Fibroblast of peridontal ligament (primary cell): ENCODE data around the gene ATP8B4.

Experiments
- DNase-seq: peaks from one replicate; pipeline ENCODE4 v3.0.0-alpha.2; 2010; ENCODE audit errors: extremely low read depth

The ATP8B4 gene

DNA sequence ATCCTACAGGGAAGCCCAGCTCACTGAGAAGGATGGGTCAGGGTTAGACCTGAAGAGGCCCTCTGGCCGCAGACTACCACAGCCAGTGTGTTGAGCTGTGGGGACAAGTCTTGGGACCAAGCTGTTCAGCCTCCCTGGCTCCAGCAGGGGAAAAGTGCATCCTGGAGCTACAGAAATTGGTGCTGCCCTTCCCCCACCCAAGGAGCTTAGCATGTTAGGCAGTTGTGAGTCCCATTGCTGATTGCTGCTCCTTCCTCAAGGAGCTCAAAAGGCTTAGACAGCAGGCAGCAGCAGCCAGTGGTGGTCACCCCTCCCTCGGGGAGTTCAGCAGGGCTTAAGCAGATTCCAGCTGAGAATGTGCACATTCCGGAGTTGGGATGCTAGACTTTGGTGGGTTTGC lies 165.6 kb downstream of the ATP8B4 start:
- DNase-seq = no peak

DNA sequence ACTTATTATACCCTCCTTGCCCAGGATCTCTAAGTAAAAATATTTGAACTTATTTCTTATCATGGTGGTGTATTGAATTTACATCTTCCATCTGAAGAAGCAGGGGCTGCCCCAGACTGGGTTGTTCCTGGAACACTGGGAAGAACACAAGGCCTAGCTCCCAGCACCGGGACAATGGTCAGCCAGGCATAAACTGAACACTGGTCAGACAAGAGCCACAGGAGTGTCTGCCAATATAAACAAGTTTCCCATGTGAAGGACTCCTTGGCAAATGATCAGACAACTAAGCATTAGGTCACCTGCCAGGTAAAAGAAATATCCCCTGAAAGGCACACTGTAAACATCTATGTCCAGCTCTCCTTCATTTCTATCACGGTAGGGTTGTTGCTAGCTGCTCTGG lies 172.4 kb downstream of the ATP8B4 start:
- no peak for DNase-seq

DNA sequence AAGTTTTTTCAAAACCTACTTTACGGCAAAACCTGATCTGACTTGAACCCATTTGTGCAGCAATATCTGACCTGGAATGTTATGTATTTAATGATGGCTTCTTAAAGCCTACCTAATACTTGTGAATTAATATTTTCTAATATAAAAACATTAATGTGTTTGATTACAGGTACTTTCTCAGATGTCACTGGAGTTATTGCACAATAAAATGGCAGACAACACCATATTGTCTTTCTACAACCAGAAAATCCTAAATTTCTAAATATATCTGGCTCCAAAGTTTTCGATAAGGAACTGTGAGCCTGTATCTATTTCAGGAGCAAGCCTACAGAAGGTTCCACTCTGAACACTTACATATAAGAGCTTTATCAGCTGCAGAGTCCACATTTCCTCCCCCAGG lies 184.5 kb downstream of the ATP8B4 start:
- no peak for DNase-seq

DNA sequence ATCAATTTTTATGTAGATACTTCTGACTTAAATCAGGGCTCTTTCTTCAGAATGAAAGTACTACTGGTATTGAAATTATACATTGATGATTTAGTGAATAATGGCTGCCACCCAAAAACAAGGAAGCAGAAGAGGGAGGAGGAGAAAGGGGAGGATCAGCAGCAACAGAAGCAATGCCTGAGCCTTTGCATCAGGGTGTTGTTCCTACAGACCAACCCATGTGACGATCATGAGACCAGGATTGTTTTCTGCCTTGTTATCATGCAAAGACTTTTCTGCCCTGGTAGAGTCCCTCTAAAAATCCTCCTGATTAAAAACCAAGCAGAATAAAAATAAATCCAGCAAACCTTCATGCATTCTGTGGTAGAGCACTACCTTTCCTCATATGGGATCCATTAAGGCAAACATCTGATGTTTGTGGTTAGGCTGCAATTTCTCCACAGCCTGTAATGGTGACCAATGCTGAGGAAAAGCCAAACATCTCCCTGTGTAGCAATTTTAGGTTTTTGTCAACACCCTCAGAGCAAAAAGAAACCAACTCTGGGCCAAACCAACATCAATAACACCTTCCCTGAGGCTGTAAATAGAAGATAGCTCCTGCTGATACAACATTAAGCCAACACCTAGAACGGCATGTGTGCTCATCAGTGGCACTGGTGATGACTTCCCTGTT lies 191.7 kb downstream of the ATP8B4 start:
- peak; percentile 97 for DNase-seq

DNA sequence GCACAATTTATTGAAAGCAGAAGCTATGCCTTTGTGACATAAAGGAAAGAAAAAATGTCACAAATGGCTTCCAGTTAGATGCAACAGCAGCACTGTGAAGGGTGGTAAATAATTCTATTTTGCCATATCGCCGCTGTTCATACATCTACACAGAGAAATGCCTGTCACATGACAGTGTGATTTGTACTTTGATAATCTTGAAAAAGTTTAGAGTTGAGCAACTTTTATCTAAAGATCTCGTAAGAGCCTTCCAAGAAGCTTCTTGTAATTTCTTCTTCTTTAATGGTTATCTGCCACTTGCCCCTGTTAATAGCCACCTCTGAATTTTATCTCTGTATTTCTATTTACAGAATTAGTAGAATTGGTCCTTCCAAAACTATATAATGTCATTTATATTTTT lies 192.3 kb downstream of the ATP8B4 start:
- no peak for DNase-seq

DNA sequence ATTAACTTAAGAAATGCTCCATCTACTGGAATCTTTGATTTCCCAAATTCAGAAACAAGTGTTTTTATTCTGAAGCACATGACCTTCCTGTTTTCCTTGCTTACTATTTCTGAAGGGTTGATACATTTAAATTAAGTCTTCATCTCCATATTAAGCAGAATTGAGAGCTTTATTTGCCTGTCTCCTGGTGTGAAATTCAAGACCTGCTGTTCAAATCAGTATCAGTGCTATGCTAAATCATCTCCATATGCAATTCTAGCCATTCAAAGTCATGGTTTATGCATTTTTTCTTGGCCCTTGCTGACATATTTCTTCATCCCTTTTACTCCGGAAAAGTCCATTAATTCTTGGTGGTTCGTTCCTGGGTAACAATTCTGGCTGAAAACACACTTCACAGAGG lies 195.4 kb downstream of the ATP8B4 start:
- DNase-seq = peak; percentile 82

DNA sequence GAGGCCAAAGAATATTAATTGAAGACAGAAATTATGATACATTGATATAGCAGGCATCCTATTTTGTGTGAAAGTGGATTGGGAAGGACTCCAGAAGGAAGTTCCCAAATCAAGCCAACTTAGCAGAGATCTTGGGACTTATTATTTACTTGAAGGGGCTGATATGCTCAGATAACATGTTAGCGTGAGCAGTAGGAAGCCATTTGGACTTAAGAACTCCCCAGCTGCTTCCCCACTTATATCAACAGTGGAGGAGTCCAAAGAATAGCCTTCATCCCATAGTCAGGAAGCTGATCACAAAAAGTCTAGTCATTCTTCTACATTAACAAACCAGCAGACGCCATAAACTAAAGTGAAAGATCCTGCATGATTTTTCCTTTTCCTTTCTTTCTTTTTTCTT lies 200.0 kb downstream of the ATP8B4 start:
- DNase-seq = no peak

DNA sequence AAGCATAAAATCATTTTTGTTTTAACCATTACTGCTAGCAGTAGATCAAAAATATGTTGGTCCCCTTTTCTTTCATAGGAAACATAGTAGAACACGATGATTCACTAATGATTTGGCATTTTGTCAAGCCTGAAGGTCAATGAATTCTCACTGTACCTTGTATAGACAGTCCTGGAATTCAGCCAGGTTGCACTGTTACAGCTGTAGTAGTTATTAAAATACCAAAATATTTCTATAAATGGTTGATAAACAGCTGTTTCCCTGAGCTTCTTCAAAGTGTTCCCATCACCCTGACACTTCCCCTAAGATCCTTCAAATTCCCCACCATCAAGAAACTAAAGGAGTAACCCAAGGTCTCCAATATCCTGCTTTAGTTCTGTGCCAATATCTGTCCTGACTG lies 200.9 kb downstream of the ATP8B4 start:
- DNase-seq = no peak

DNA sequence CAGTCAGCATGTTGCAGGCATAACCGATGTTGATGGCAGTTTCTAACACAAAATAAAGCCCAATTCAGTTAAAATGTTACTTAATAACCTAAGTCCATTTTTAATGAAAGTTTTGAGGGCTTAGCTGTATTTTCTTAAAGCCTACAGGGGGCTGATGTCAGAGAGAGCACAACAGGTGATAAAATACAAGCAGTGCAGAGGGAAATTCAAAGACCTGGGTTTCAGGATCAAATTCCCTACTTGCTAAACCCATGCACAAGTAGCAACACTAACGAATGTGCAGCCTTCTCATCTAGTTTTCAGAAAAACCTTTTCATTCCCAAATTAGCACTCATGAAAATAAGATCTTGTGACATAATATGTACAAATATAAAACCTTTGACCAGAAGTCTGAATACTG lies 202.0 kb downstream of the ATP8B4 start:
- no peak for DNase-seq

DNA sequence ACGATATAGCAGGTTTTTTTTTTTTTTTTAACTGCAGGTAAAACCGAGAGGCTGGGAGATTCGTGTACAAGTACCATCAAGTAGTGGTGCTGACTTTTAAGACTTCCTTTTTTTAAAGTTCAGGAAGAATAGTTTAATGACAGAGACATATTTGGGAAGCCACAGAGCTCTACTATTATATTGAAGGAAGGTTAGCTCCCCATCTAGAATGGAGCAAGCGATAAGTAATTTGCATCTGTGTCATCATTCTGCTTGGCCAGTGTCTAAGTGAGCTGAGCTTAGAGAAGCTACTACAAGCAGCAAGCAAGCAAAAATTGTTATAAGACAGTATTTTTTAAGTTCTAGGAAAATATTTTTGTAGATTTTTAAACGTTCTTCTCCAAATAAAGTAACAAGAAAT lies 203.2 kb downstream of the ATP8B4 start:
- no peak for DNase-seq

DNA sequence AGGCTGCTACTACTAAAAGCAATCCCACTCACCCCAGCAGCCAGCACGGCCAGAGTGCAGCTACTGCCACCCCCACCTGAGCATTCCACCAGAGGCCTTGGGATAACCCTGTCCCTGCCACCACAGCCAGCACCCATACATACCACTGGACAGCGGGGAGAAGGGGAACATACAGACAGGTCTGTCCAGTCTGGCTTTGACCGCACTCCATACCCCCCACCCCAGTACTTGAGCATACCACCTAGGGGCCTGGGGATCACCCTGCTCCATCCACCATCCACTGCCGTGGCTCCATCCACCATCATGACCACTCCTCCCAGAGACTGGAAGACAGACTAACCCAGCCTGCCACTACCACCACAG lies 210.1 kb downstream of the ATP8B4 start:
- no peak for DNase-seq

DNA sequence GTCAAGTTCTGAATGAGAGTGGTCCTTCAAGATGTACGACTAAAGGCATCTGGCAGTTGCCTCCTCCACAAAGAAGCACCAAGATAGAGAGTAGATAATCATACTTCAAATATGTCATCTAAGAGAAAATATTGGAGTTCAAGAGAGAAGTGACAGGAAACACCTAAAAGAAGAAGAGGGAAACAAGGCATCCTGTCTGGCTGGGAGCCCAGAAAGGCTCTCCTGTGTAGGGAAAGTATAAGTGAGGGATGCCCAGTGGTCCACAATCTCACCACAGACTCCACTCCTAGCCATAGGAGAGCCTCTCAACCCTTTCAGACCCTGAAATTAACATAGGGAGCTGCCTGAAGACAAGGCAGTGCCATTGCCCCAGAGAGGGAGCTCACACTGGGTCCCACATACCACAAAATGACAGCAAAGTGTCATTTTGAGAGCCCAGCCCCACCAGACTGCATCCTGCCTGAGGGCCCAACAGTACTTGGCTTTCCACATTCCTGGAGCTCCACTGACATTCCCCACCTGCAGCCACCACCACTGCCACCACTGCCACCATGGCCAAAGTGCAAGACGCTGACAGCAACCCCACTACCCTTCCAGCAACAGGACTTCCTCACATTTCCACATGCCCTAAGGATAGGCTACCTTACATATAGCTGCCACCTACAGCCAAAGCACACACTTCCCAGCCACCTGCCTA lies 210.6 kb downstream of the ATP8B4 start:
- DNase-seq = no peak

DNA sequence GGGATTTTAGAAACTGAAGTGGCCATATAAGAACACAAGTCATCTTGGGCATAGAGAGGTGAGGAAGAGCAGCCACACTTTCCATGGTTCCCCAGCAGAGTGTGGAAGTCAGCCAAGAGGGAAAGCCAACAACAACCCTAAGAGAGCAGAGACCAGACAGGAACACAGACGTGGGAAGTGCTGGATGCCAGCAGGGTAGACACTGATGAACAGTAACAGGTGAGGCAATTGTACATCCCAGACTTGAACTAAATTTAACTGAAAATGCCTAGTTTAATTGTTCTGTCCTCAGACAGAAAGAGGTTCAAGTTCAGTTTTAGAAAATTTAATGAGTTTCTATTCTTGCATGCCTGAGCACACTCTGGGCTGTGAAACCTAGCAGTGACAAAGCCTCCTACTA lies 212.1 kb downstream of the ATP8B4 start:
- no peak for DNase-seq

DNA sequence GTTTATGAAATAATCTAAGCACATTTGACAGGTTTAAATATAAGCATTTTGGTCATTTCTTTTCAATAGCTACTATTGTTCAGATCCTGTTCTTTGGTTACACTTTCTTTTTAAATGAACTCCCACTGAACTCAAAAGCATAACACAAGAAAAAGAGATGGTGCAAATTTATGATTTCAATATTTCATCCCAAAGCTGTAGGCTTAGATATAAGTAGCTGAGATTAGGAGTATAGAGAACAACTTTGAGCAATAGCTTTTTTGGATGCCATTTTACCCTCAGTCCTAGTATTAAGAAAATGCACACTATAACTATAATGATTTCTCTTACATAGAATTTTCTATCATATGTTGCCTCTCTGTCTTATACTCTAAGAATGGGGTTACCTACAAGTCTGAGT lies 213.8 kb downstream of the ATP8B4 start:
- DNase-seq = no peak

DNA sequence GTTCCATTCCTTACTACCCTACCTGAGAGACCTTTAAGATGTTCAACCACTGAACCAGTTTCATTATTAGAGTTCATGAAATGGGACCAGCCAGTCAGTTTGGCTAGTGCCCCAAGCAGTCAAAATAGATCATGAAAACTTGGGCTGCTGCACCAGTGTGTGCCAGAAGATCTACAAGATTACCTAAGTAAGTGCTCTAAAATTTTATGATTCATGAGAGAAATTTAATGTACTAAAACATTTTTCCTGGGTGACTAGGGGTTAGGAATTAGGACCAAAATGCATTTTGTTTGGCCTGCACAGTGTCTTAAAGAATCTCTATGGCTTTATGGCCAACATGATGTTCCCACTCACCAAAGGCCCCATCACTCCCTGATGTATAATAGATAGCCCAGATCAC lies 214.7 kb downstream of the ATP8B4 start:
- DNase-seq = peak; percentile 30

DNA sequence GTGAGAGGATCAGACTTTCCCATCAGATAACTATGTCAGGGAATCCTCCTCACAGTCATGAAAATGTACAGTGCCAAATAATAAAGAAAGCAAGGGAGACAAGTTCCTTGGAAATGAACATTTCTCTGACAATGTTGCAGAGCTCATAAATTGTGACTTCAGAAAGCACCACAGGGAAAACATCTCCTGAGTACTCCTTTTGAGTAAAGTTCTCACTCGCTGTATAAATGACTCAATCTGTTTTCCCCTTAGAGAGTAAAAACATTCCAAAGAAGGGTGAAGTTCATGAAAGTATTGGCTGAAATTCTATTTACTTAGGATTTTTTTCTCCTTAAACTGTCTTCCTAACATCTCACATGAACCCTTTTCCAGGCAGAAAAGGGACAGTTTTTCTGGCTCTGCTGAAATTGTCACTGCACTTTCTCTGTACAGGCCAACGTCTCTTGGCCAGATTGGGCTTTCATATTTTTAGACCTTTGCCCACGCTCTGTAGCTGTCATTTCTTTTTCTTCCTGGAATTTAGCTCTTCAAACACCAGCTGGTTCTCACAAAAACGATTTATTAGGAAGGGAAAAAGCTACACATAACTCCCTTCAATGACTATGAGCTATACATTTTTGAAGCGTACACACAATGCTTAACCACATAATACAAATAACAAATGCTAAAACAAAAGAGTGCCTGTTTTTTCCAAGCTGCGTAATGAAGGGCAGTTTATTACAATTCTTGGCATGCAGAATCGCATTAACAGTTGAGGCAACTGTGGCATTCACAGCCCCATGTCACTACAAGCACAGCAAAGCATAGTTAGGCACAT lies 216.1 kb downstream of the ATP8B4 start:
- peak; percentile 91 for DNase-seq

DNA sequence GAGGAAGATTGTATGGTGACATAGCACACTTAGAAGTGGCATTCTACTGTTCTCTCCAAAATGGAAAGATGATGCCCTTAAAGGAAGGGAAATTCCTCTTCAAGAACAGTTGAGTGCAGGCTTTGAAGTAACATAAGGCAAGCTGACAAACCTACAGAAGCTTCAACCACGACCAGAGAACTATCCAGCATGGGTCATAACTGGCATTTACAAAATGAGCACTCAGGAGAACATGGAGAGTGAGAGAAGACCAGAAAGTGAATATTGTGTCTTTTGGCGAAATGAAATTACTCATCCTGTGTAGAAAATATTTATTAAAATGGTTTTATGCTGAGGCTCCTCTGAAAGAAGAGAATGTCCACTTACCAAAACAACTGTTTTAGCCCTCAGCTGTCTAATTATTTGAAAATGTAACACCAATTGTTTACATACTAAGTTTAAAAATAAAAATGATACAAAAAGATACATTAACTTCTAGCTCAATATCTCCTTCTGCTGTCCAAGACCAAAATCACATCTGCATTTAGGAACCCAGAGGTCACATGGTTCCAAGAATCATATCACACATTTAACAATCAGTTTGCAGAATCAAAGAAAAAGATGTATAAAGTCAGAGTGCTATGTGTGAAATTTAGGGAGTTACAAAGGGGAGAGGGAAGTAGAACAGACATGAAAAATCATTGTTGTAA lies 216.9 kb downstream of the ATP8B4 start:
- DNase-seq = peak; percentile 92

DNA sequence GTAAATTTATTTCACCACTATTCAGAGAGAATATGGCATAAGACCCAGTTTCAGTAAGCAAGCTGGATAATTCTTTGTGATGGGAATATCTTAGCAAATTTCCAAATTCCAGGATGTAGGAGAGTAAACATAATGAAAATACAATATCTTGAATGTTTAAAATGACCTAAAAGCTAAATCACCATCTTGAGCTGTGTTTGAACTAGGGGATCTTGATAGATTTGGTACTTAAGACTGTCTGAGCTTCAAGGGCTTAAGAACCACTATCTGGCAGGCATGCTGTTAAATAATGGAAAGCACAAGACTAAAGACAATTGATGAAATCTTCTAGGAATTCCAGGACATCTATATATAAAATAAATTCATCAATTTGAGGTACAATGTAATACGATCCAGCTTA lies 217.7 kb downstream of the ATP8B4 start:
- DNase-seq = peak; percentile 39

DNA sequence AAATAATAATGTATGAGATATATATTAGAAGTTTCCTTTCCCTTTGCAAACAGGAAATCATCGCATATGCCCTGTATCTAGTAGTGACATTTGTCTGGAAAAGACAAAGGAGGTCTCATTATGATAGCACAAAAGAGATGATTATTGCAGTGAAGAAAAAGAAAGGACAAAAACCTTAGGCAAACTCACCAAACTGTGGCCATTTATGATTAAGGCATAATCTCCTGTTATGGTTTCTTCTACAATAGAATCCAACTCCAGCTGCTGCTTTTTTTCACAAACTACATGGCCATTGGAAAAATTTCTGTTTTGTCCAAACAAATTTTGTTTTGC lies 218.2 kb downstream of the ATP8B4 start:
- DNase-seq = peak; percentile 28

DNA sequence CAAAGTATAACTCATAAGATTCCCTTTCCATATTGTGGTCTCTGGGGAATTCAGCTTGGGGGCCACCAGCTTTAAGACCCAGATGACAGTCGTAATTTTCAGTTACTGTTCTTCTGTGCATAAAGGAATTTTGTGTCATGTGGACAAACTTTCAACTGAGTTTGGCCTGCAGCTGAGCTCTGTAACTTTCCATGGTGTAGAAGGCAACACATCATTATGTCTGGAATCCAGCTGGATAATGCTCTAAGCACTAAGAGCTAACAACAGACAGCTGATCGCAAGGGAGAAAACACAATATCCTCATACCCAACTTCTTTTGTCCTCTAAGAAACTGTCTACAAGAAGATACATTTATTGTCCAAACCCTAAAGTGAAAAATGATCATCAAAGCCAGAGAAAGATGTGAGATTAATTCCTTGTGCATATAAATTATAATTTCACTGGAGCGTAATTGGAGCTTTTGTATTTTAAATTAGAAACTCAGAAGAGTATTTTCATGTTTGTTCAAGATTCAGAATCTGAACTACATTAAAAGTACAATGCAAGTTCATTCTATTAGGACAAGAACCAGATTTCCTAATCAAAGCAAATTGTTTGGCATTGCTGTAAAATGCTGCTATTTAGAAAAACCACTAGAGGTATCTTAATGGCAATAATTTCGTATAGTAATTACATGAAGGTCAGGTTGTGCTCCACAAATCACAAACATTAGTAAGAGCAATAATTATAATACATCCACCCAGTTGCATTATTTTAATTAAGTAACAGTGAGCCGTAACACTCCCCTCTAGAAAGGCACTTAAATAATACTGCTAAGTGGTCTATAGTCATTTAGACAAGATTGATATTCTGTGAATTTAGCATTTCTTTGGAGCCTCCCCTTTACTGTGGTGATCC lies 218.8 kb downstream of the ATP8B4 start:
- peak; percentile 48 for DNase-seq

DNA sequence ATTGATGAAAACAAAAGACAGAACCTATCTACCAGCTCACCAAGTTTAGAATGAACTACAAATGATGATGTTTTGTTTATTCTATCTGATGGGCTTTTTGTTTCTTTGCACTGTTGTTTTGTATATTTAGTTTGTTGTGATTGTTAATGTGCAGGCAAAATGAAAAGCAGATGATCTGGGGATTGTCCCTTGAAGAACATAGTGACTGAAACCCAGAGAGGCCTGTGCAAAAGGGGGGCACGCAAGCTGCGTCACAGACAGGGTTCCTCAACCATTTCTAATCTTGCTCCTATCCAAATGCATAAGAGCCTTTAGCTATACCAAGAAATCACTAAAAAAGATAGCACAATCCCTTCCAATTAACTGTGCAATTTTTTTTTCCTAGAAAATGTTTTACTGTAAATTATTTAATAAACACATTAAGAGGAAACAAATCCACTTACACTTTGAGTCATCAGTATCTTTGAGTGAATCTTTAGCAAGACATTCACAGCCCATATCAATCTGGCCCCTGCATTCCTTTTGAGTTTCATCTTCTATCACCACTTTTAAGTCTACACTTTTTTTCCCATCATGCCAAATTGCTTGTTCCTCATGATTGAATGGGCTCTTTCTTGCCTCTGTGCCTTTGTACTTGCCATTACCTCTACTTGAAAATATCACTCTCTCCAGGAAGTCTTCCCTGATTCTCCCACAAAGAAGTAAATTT lies 220.3 kb downstream of the ATP8B4 start:
- no peak for DNase-seq
